22Rv1 (cell line): ENCODE results near the gene TMPRSS15.

Experiments
- H3K27ac ChIP-seq: fragments of 450-650 bp; 2 replicates; pipeline ENCODE4 v1.5.1; 2017
- ZFX ChIP-seq: fragments of 450-650 bp; IDR thresholded peaks from 2 replicates; pipeline ENCODE4 v1.6.1; 2017; ENCODE audit warnings: antibody characterized with exemption, borderline replicate concordance
- TF ChIP-seq, protein P1 (sequence below): fragments of 450-650 bp; IDR thresholded peaks from 2 replicates; pipeline ENCODE4 v1.5.1; 2017; ENCODE audit warnings: mild to moderate bottlenecking

TMPRSS15 gene

DNA sequence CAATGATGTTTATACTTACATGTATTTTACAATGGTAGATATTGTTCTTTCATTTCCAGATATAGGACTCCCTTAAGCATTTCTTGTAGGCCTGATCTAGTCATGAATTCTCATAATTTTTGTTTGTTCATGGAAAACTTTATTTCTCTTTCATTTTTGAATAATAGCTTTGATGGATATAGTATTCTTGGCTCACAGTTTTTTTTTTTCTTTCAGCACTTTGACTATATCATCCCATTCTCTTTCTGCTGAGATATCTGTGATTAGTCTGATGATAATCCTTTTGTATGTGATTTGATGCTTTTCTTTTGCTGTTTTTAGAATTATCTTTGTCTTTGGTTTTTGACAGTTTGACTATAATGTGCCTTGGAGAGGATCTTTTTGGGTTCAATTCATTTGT lies 183.1 kb downstream of the TMPRSS15 start:
- H3K27ac ChIP-seq: no peak overlapping the region

More for the DNA sequence above, 183.1 kb downstream of the TMPRSS15 start:
- TF ChIP-seq ZFX: no peak
- TF ChIP-seq, protein P1, sequence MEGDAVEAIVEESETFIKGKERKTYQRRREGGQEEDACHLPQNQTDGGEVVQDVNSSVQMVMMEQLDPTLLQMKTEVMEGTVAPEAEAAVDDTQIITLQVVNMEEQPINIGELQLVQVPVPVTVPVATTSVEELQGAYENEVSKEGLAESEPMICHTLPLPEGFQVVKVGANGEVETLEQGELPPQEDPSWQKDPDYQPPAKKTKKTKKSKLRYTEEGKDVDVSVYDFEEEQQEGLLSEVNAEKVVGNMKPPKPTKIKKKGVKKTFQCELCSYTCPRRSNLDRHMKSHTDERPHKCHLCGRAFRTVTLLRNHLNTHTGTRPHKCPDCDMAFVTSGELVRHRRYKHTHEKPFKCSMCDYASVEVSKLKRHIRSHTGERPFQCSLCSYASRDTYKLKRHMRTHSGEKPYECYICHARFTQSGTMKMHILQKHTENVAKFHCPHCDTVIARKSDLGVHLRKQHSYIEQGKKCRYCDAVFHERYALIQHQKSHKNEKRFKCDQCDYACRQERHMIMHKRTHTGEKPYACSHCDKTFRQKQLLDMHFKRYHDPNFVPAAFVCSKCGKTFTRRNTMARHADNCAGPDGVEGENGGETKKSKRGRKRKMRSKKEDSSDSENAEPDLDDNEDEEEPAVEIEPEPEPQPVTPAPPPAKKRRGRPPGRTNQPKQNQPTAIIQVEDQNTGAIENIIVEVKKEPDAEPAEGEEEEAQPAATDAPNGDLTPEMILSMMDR: no peak
